ENCODE data around the gene RHOBTB1. TPM values are rescaled to one million over a fixed set of nuclear protein-coding genes. Genes with fewer than 3 reads are reported as not detected.

The RHOBTB1 gene
- total RNA-seq, 1 donor from 2014 or later, result 11.0 TPM

DNA sequence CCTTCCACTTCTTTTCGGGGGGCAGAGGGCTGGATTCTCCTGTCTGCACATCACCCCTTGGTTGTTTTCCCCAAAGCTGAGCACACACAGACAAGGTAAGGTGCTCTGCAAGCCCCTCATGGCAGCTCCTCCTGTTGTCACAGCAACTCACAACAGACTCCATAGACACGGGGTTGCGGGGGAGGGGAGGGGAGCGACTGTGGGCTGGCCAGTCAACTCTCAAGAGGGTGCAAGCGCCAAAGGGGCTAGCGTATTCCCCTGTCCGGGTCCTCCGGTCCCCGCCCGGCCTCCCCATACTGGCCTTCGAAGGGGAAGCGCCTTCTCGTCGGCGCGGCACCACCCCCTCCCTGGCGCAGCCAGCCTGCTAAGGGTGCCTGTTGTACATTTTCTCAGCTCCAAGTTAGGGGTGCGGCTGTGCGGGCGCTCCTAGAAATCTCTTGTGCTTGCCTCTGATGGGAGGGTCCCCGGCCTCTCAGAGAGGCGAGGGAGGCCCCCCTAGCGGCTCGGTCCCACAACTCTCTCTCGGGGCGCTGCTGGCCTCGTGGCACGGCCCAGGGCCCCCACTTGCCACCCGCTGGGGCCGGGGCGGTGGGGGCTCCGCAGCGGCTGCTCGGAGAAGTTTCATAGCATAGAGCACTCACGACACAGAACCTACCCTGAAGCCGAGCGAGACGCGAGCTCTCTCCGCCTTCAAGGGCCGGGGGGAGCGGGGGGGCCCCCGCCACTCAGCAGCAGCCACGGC lies 498 bp downstream of the RHOBTB1 start:
- peak overlapping the region; percentile 98 for H3K27ac ChIP-seq
- H3K9me3 ChIP-seq, result no peaks in the 10 kb centered on the region
- H3K4me3 ChIP-seq, result peak overlapping the region; percentile 79 to 89
- peak in 1 of 2 donors; percentile 91 for DNase-seq (ENCODE audit: extremely low spot score in 2 of 2)
- intact Hi-C loops (cut with DNase I), result no loop called here
- TF ChIP-seq POLR2A (IDR thresholded peaks at IDR 0.05) (no peak), POLR2AphosphoS5 (IDR thresholded peaks at IDR 0.05; ENCODE audit: insufficient read depth in 1 of 2, low read depth in 1 of 2) (peak in 1 of 2 donors; percentile 43)
- H3K36me3 ChIP-seq, result no peaks in the 10 kb centered on the region
- H3K27me3 ChIP-seq, result no peaks in the 10 kb centered on the region
- H3K4me1 ChIP-seq, result peaks cover 13% of the 10 kb centered on the region

DNA sequence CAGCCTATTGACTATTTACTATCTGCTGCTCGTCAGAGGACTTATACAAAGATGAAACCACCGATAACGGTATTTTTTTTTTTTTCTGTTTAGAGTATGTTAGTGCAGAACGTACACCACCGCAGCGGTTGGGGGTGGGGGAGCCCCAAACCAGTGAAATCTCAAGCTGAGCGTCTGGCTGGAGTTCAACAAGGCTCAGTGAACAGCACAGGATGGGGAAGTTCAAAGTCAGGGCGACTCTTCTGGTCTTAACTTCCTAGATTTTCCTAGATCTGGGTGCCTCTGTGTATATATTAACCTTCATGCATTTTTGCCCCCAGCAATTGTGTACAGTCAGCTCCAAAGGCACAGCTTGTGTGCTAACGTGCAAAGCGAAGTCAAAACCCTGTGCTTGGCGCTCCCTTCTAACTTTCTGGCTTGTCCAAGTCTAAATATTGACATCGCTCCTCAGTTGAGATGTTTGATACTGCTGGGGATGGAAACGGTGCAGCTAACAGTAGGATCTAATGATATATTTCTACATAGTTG lies 1.1 kb downstream of the RHOBTB1 start:
- TF ChIP-seq POLR2AphosphoS5 (IDR thresholded peaks at IDR 0.05; ENCODE audit: insufficient read depth in 1 of 2, low read depth in 1 of 2), result no peak
- TF ChIP-seq POLR2A (IDR thresholded peaks at IDR 0.05), result peak in 1 of 2 donors; percentile 12
- TF ChIP-seq, protein P1, sequence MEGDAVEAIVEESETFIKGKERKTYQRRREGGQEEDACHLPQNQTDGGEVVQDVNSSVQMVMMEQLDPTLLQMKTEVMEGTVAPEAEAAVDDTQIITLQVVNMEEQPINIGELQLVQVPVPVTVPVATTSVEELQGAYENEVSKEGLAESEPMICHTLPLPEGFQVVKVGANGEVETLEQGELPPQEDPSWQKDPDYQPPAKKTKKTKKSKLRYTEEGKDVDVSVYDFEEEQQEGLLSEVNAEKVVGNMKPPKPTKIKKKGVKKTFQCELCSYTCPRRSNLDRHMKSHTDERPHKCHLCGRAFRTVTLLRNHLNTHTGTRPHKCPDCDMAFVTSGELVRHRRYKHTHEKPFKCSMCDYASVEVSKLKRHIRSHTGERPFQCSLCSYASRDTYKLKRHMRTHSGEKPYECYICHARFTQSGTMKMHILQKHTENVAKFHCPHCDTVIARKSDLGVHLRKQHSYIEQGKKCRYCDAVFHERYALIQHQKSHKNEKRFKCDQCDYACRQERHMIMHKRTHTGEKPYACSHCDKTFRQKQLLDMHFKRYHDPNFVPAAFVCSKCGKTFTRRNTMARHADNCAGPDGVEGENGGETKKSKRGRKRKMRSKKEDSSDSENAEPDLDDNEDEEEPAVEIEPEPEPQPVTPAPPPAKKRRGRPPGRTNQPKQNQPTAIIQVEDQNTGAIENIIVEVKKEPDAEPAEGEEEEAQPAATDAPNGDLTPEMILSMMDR (IDR thresholded peaks at IDR 0.05), result no peak
- H3K27me3 ChIP-seq, result no peaks in the 10 kb centered on the region
- H3K27ac ChIP-seq, result peak overlapping the region; percentile 98
- intact Hi-C loops (cut with DNase I), result no loop called here
- no peak for DNase-seq (ENCODE audit: extremely low spot score in 2 of 2)
- H3K36me3 ChIP-seq, result no peaks in the 10 kb centered on the region
- H3K4me3 ChIP-seq, result peak overlapping the region; percentile 79 to 89
- no peaks in the 10 kb centered on the region for H3K9me3 ChIP-seq
- H3K4me1 ChIP-seq, result peaks cover 13% of the 10 kb centered on the region

DNA sequence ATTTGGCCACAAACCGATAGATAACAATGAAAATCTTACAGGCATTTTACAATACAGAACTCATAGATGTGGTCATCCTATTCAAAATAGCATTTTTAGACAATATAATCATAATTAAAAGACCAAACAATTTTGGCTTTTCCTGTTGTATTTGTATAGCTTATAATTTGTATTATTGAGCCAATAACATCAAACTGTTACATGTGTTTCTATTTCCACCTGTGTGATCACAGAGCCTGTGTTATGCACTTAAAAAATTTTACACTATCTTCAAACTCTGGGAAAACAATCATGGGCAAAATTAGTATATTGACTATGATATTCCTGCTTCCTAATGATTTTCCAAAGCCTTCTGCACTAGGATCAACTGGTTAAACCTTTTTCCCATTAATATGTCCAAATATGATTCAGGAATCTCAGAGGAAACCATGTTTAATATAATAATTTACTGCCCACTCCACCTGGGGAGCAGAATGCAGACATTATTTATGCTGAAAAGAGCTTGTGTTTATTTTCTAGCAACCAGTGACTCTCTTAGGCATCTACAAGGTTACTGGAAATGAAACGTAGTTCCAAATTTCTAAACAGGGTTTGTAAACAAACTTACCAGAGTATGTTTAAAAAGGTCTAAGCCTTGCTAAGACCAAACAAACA lies 1.7 kb downstream of the RHOBTB1 start:
- Histone ChIP-seq H3K27ac (peak overlapping the region; percentile 98), H3K4me1 (peaks cover 13% of the 10 kb centered on the region), H3K27me3 (no peaks in the 10 kb centered on the region), H3K9me3 (no peaks in the 10 kb centered on the region), H3K4me3 (peak overlapping the region; percentile 79 to 89), H3K36me3 (no peaks in the 10 kb centered on the region)
- DNase-seq (ENCODE audit: extremely low spot score in 2 of 2), result no peak
- intact Hi-C loops (cut with DNase I), result no loop called here
- TF ChIP-seq POLR2A (IDR thresholded peaks at IDR 0.05) (no peak), POLR2AphosphoS5 (IDR thresholded peaks at IDR 0.05; ENCODE audit: insufficient read depth in 1 of 2, low read depth in 1 of 2) (no peak)
- TF ChIP-seq, protein P1 (IDR thresholded peaks at IDR 0.05), result no peak

DNA sequence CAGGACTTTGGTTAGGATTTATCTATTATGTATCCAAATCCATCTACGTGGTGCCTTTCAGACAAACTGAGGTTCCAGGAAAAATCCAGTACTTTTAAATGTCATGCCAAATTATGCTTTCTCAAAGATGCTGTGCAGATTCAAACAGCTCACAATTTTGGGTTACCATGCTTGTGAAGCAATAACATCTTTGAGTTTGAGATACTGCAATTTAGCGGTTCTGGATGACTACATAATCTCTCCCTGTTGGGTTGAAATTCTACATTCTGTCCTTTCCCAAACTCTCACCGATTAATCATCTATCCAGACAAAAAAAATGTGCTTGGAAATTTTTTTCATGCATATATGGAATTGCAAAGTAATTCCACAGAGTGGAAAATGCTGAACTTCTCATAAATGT lies 3.5 kb downstream of the RHOBTB1 start:
- Histone ChIP-seq H3K27ac (peak overlapping the region; percentile 18), H3K9me3 (no peaks in the 10 kb centered on the region), H3K4me3 (no peak overlapping the region), H3K4me1 (peaks cover 13% of the 10 kb centered on the region), H3K36me3 (no peaks in the 10 kb centered on the region), H3K27me3 (no peaks in the 10 kb centered on the region)
- TF ChIP-seq POLR2A (IDR thresholded peaks at IDR 0.05), result no peak
- intact Hi-C loops (cut with DNase I), result no loop called here
- DNase-seq (ENCODE audit: extremely low spot score in 2 of 2), result no peak

DNA sequence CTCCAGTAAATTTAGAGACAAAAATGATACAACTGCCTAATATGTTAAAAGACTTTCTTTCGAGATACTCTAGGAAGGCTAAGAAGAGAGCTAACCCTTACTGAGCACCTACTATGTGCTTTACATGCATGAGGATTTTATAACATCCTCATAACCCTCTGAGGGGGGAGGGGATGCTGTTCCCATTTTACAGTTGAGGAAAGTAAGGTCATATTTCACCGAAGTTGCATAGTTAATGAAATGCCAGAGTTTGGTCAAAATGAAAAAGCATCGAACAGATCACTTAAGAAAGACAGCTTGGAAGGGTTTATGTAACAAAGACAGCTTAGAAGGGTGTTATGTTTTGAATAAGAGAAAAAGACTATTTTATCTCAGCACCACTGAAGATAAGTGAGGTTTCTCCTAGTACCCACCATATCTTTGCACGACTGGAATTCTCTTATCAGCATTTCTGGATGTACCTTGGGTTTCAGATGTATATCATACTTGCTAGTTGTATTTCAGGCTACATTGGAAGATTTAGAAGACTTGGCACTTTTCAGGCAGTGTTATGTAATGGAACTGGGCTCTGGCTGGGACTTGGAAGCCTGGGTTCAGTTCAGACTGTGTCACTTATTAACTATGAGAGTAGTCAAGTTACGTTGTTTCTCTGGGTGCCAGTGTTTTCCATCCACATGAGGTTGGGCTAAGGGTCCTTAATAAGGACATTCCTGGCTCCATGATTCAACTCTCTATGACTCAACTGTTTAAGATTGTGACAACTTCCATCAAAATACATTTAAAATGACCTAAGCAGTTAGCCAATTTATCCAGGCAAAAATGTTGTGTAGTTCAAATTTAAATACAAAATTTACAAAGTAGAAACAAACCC lies 6.0 kb downstream of the RHOBTB1 start:
- H3K27ac ChIP-seq, result peak overlapping the region; percentile 58
- no peak for DNase-seq (ENCODE audit: extremely low spot score in 2 of 2)
- peaks cover 4% of the 10 kb centered on the region for H3K4me1 ChIP-seq
- intact Hi-C loops (cut with DNase I), result no loop called here
- TF ChIP-seq, protein P1 (IDR thresholded peaks at IDR 0.05), result no peak
- TF ChIP-seq POLR2AphosphoS5 (IDR thresholded peaks at IDR 0.05; ENCODE audit: insufficient read depth in 1 of 2, low read depth in 1 of 2) (no peak), POLR2A (IDR thresholded peaks at IDR 0.05) (no peak)
- no peaks in the 10 kb centered on the region for H3K27me3 ChIP-seq
- H3K4me3 ChIP-seq, result no peak overlapping the region
- no peaks in the 10 kb centered on the region for H3K36me3 ChIP-seq
- H3K9me3 ChIP-seq, result no peaks in the 10 kb centered on the region
